Keratinocyte (primary cell): Measurements from ENCODE around the gene ZNF648. TPM values are rescaled to one million over a fixed set of nuclear protein-coding genes. Genes with fewer than 3 reads are reported as not detected.

ENCODE experiments used
- DNase-seq: peaks from one replicate; pipeline ENCODE4 v3.0.0-alpha.2; 2011; ENCODE audit warnings: low read depth, missing footprints, low spot score
- FAIRE-seq: peaks from 2 replicates; lab custom pipeline; 2011; peaks lifted over from hg19 to GRCh38; lab: Jason Lieb, UNC
- H2AFZ ChIP-seq: 2 replicates; pipeline ENCODE4 v1.6.0; 2012; ENCODE audit warnings: low read length, control low read depth, inconsistent platforms; ENCODE audit not compliant: control insufficient read depth
- H3K27ac ChIP-seq: 2 replicates; pipeline ENCODE4 v1.5.1; 2011; ENCODE audit warnings: low read length; ENCODE audit not compliant: control insufficient read depth, insufficient read depth
- H3K27me3 ChIP-seq: 3 replicates; pipeline ENCODE4 v1.6.0; 2011; ENCODE audit warnings: low read length; ENCODE audit not compliant: control insufficient read depth, insufficient read depth; ENCODE audit errors: extremely low read depth
- H3K36me3 ChIP-seq, 2 experiments: 2 replicates in 1 of 2; 3 replicates in 1 of 2; pipeline ENCODE4 v1.5.1; 2011; ENCODE audit warnings: low read length in 2 of 2, mild to moderate bottlenecking in 1 of 2; ENCODE audit not compliant: control insufficient read depth in 2 of 2, insufficient read depth in 2 of 2; ENCODE audit errors: extremely low read depth in 1 of 2
- H3K4me1 ChIP-seq: 3 replicates; pipeline ENCODE4 v1.5.1; 2011; ENCODE audit warnings: low read length; ENCODE audit not compliant: control insufficient read depth, insufficient read depth; ENCODE audit errors: extremely low read depth
- H3K4me2 ChIP-seq: 3 replicates; pipeline ENCODE4 v1.6.0; 2011; ENCODE audit warnings: low read depth, low read length; ENCODE audit not compliant: control insufficient read depth, insufficient read depth; ENCODE audit errors: extremely low read depth
- H3K4me3 ChIP-seq, 3 experiments: fragments of 200-600 bp in 1 of 3; sonication (generic) in 1 of 3; 2 replicates in 2 of 3; 3 replicates in 1 of 3; pipeline ENCODE4 v1.5.1; 2011 to 2016; ENCODE audit warnings: low read length in 3 of 3, mild to moderate bottlenecking in 3 of 3, control low read depth in 2 of 3, inconsistent platforms in 1 of 3, low read depth in 1 of 3, mixed read lengths in 1 of 3, mixed run types in 1 of 3, moderate library complexity in 1 of 3; ENCODE audit not compliant: control insufficient read depth in 2 of 3, insufficient read depth in 2 of 3; ENCODE audit errors: extremely low read depth in 1 of 3
- H3K79me2 ChIP-seq: 2 replicates; pipeline ENCODE4 v1.6.0; 2012; ENCODE audit warnings: low read length; ENCODE audit not compliant: control insufficient read depth, insufficient read depth
- H3K9ac ChIP-seq: 3 replicates; pipeline ENCODE4 v1.6.0; 2011; ENCODE audit warnings: low read length; ENCODE audit not compliant: control insufficient read depth, insufficient read depth; ENCODE audit errors: extremely low read depth
- H3K9me1 ChIP-seq: 3 replicates; pipeline ENCODE4 v1.6.0; 2011; ENCODE audit warnings: low read length; ENCODE audit not compliant: control insufficient read depth, insufficient read depth; ENCODE audit errors: extremely low read depth
- H3K9me3 ChIP-seq: 2 replicates; pipeline ENCODE4 v1.5.1; 2012; ENCODE audit warnings: low read depth, low read length; ENCODE audit not compliant: control insufficient read depth
- H4K20me1 ChIP-seq: 3 replicates; pipeline ENCODE4 v1.6.0; 2011; ENCODE audit warnings: low read length; ENCODE audit not compliant: control insufficient read depth, insufficient read depth; ENCODE audit errors: extremely low read depth
- EZH2 ChIP-seq: IDR thresholded peaks from one replicate; pipeline ENCODE4 v1.6.1; 2012; ENCODE audit warnings: inconsistent platforms, mild to moderate bottlenecking, low read length, moderate library complexity
- dilution Hi-C: fragments of 300-500 bp; cut with MboI; formaldehyde crosslinking; loops from one replicate; pipeline ENCODE4 v1.7.0; 2020; ENCODE audit warnings: low sequenced_read_pairs; ENCODE audit not compliant: extremely low pct_ligation_motif_present
- polyA plus RNA-seq, 5 experiments: library from polyadenylated mRNA; depleted of rRNA in 3 of 5; stranded (reverse) in 3 of 5; stranded (forward) in 1 of 5; unstranded in 1 of 5; fragments of >200 nt; gene quantifications; 1 replicate in 1 of 5; 2 replicates in 3 of 5; 3 replicates in 1 of 5; pipeline versions ENCODE4 v1.2.1 to v1.2.3, GENCODE V29; 2011 to 2012; ENCODE audit warnings: missing spikeins in 2 of 5, low read depth in 1 of 5, low replicate concordance in 1 of 5
- TF ChIP-seq, protein P1 (sequence below), 3 experiments: IDR thresholded peaks in 1 of 3; conservative IDR thresholded peaks in 1 of 3; optimal IDR thresholded peaks in 1 of 3; 2 replicates in 2 of 3; 3 replicates in 1 of 3; pipeline versions ENCODE3 to v1.5.1; 2011; ENCODE audit warnings: low read length in 3 of 3, mild to moderate bottlenecking in 3 of 3, moderate library complexity in 2 of 3, control low read depth in 1 of 3, inconsistent platforms in 1 of 3; ENCODE audit not compliant: insufficient read depth in 2 of 3; ENCODE audit errors: extremely low read depth in 1 of 3

Gene ZNF648
- polyA plus RNA-seq, 1 donor (not counting 4 experiments of a cell fraction or from before 2014, with no cell fraction given), result not detected

GRCh38 chr1:182086136-182086535 is 24.6 kb upstream of the ZNF648 start:
- H3K79me2 ChIP-seq, result no peaks in the 10 kb centered on the region
- H3K36me3 ChIP-seq, result no peaks in the 10 kb centered on the region
- H3K4me3 ChIP-seq, result no peak overlapping the region
- DNase-seq (no peak), FAIRE-seq (no peak)
- H3K9me1 ChIP-seq, result peaks cover 3% of the 10 kb centered on the region
- H4K20me1 ChIP-seq, result no peaks in the 10 kb centered on the region
- H3K27me3 ChIP-seq, result no peaks in the 10 kb centered on the region
- TF ChIP-seq, protein P1, sequence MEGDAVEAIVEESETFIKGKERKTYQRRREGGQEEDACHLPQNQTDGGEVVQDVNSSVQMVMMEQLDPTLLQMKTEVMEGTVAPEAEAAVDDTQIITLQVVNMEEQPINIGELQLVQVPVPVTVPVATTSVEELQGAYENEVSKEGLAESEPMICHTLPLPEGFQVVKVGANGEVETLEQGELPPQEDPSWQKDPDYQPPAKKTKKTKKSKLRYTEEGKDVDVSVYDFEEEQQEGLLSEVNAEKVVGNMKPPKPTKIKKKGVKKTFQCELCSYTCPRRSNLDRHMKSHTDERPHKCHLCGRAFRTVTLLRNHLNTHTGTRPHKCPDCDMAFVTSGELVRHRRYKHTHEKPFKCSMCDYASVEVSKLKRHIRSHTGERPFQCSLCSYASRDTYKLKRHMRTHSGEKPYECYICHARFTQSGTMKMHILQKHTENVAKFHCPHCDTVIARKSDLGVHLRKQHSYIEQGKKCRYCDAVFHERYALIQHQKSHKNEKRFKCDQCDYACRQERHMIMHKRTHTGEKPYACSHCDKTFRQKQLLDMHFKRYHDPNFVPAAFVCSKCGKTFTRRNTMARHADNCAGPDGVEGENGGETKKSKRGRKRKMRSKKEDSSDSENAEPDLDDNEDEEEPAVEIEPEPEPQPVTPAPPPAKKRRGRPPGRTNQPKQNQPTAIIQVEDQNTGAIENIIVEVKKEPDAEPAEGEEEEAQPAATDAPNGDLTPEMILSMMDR (optimal IDR thresholded peaks at IDR 0.05 in 1 of 3, IDR thresholded peaks at IDR 0.05 in 1 of 3, conservative IDR thresholded peaks at IDR 0.05 in 1 of 3; ENCODE audit: extremely low read depth in 1 of 3, insufficient read depth in 2 of 3, low read length in 3 of 3), result no peak
- no peak for TF ChIP-seq EZH2
- H3K9me3 ChIP-seq, result no peaks in the 10 kb centered on the region
- H3K4me2 ChIP-seq, result no peak overlapping the region
- no peak overlapping the region for H3K27ac ChIP-seq
- no peak overlapping the region for H3K9ac ChIP-seq
- dilution Hi-C loops, result loop anchor here (25.0 kb wide), 1 partner anchor 501 kb away; the partner anchor contains the start of gene RNASEL
- no peak overlapping the region for H2AFZ ChIP-seq
- peaks cover 24% of the 10 kb centered on the region for H3K4me1 ChIP-seq

DNA sequence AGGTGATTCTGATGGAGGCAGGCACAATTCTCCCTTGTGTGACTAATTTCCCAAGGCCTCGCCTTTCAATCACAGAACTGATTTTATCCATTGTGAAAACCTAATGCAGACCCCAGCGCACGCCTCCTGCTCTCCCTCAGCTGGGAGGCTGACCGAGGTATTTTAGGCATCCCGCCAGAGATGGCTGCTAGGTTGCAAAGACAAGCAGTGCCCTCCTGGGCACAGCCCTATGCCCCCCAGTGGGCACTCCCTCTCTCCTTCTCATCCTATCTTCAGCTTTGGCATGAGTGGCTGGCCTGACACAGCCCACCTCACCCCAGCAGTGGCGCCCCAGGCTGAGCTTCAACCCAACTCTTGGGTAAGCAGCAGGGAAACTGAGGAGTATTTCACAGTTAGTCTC is 24.2 kb upstream of the ZNF648 start:
- no peak overlapping the region for H2AFZ ChIP-seq
- TF ChIP-seq, protein P1 (optimal IDR thresholded peaks at IDR 0.05 in 1 of 3, IDR thresholded peaks at IDR 0.05 in 1 of 3, conservative IDR thresholded peaks at IDR 0.05 in 1 of 3; ENCODE audit: extremely low read depth in 1 of 3, insufficient read depth in 2 of 3, low read length in 3 of 3), result no peak
- TF ChIP-seq EZH2, result no peak
- no peak overlapping the region for H3K4me3 ChIP-seq
- H3K9me1 ChIP-seq, result peaks cover 3% of the 10 kb centered on the region
- no peak overlapping the region for H3K4me2 ChIP-seq
- DNase-seq (no peak), FAIRE-seq (no peak)
- H3K27ac ChIP-seq, result no peak overlapping the region
- H3K27me3 ChIP-seq, result no peaks in the 10 kb centered on the region
- H3K36me3 ChIP-seq, result no peaks in the 10 kb centered on the region
- no peak overlapping the region for H3K9ac ChIP-seq
- no peaks in the 10 kb centered on the region for H4K20me1 ChIP-seq
- H3K4me1 ChIP-seq, result peaks cover 24% of the 10 kb centered on the region
- no peaks in the 10 kb centered on the region for H3K9me3 ChIP-seq
- no peaks in the 10 kb centered on the region for H3K79me2 ChIP-seq
- dilution Hi-C loops, result loop anchor here (25.0 kb wide), 1 partner anchor 502 kb away; the partner anchor contains the start of gene RNASEL
